Spleen (tissue), 7 donors: ENCODE measurements around the gene CHRDL2.

Source experiments
- POLR2A ChIP-seq, 3 donors: fragments of 450-650 bp; IDR thresholded peaks; one replicate each; pipeline ENCODE4 v1.5.1; 2017; ENCODE audit warnings: antibody characterized with exemption in 3 of 3, mild to moderate bottlenecking in 1 of 3
- POLR2AphosphoS5 ChIP-seq, 3 donors: sonication (generic); formaldehyde crosslinking; IDR thresholded peaks; one replicate each; pipeline ENCODE4 v1.5.1; 2017; ENCODE audit warnings: antibody characterized with exemption in 3 of 3
- TF ChIP-seq, protein P1 (sequence below), 11 experiments: fragments of 200-600 bp in 7 of 11; fragments of 450-650 bp in 4 of 11; sonication (generic) in 4 of 11; IDR thresholded peaks in 8 of 11; conservative IDR thresholded peaks in 3 of 11; 1 replicate in 7 of 11; 2 replicates in 4 of 11; pipeline versions ENCODE4 v1.4.0 to v1.8.0; 2016 to 2021; ENCODE audit warnings: antibody characterized with exemption in 11 of 11, inconsistent platforms in 4 of 11, mild to moderate bottlenecking in 1 of 11
- donor health status: DM: no; HTN: no; CAD: no; lungs with moderate emphysema.
- donor health status: DM: no; HTN: no; CAD: no.
- donor health status: DM: no; HTN: no; CAD: no.

DNA sequence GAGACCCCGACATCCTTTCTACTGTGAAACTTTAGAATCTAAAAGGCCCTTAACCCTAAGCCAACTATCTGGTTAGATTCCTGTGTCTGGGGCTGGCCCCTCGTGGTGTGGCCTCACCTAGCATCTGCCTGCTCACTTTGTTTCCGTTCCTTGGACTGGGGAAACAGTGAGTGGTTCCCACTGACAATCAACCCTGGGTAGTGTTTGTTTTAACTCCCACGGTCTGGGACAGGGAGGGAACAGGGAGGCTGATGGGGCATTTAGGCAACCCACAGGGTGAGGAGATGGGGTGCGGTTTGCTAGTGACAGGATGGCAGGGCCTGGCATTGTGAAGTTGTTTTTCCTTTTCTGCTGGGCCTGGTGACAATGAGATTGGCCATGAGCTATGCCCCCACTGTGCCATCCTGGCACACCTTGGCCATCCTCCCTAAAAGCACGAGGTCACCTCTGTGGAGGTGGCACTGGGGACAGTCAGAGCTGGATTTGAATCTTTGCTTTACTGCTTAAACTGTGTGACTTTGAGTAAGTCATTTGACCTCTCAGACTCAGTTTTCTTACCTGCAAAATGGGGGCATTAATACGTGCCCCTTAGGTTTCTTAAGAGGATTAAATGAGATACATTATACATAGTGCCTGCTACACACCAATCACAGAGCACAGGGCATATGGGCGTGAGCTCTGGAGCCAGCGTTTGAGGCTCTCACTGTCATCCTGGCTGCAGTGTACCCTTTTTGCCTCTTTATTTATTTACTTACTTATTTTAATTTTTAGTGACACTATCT lies 31.4 kb downstream of the CHRDL2 start:
- TF ChIP-seq, protein P1, sequence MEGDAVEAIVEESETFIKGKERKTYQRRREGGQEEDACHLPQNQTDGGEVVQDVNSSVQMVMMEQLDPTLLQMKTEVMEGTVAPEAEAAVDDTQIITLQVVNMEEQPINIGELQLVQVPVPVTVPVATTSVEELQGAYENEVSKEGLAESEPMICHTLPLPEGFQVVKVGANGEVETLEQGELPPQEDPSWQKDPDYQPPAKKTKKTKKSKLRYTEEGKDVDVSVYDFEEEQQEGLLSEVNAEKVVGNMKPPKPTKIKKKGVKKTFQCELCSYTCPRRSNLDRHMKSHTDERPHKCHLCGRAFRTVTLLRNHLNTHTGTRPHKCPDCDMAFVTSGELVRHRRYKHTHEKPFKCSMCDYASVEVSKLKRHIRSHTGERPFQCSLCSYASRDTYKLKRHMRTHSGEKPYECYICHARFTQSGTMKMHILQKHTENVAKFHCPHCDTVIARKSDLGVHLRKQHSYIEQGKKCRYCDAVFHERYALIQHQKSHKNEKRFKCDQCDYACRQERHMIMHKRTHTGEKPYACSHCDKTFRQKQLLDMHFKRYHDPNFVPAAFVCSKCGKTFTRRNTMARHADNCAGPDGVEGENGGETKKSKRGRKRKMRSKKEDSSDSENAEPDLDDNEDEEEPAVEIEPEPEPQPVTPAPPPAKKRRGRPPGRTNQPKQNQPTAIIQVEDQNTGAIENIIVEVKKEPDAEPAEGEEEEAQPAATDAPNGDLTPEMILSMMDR (IDR thresholded peaks at IDR 0.05 in 8 of 11, conservative IDR thresholded peaks at IDR 0.05 in 3 of 11) = no peak
- TF ChIP-seq POLR2A (IDR thresholded peaks at IDR 0.05) (no peak), POLR2AphosphoS5 (IDR thresholded peaks at IDR 0.05) (no peak)
